ENCODE results near the gene MOBP. TPM values are rescaled to one million over a fixed set of nuclear protein-coding genes. Genes with fewer than 3 reads are reported as not detected.

MOBP gene
- total and polyA plus RNA-seq, 2 of the 8 experiments (the other 6 are each of a cell fraction or from before 2014, with no cell fraction given), result 0.06 to 0.50 TPM

DNA sequence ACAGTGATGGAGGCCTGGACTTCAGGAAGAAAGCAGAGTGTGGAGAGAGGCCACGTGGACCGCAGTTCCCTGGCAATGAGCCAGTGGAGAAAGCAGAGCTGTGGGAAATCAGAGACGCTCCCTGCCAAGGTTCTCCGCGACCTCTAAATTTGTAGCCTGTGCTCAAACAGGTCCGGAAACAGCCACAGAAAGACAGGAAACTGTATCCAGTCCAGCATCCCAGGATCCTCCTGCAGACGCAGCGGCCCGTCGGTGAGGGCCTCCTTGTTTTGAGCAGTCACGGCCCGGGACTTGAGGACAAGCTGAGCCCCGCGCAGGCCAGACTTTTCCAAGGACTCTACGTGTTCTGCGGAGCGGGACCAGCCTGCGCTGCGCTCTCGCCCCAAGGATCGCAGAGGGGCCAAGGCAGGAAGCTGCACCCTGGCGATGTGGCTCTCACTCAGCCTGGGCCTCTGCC, 38.7 kb upstream of the MOBP start:
- Histone ChIP-seq H3K56ac (replicated peaks; ENCODE audit: insufficient read length, low read depth, low read length) (no peak overlapping the region), H4K8ac (ENCODE audit: extremely low read depth, insufficient read depth, low read length) (0 out of 2 replicates have a peak overlapping the region, but pooled peaks have one; percentile 22), H4K5ac (ENCODE audit: insufficient read length, low read depth, low read length) (no peak overlapping the region), H3K4me1 (replicated peaks in 1 of 4; ENCODE audit: control insufficient read depth in 3 of 4, insufficient read depth in 4 of 4, low read length in 3 of 4) (no peaks in the 10 kb centered on the region), H3K9ac (replicated peaks in 1 of 4; ENCODE audit: extremely low read depth in 1 of 4, low read depth in 3 of 4, low read length in 3 of 4) (no peak overlapping the region), H4K20me1 (replicated peaks in 1 of 2; ENCODE audit: control insufficient read depth in 1 of 2, insufficient read depth in 2 of 2, low read length in 2 of 2) (no peaks in the 10 kb centered on the region), H2BK120ac (replicated peaks; ENCODE audit: low read depth, low read length) (no peak overlapping the region), H3K18ac (ENCODE audit: extremely low read depth, low read length) (no peak overlapping the region), H3K79me2 (ENCODE audit: control insufficient read depth in 1 of 2, insufficient read depth in 2 of 2, low read length in 2 of 2) (no peaks in the 10 kb centered on the region), H3K36me3 (ENCODE audit: control insufficient read depth in 2 of 4, insufficient read depth in 4 of 4, low read length in 3 of 4) (no peaks in the 10 kb centered on the region), H2AK5ac (ENCODE audit: low read depth, low read length) (no peak overlapping the region), H2BK20ac (ENCODE audit: low read length) (no peak overlapping the region), H3K79me1 (ENCODE audit: low read depth, low read length) (no peaks in the 10 kb centered on the region), H3K23ac (ENCODE audit: insufficient read length) (no peak overlapping the region), H3K9me3 (ENCODE audit: insufficient read depth in 2 of 2, low read depth in 1 of 2, low read length in 1 of 2) (no peaks in the 10 kb centered on the region), H2AFZ (ENCODE audit: low read length) (no peak overlapping the region), H3K27ac (ENCODE audit: low read depth, low read length) (no peak overlapping the region), H3K4me3 (ENCODE audit: extremely low read depth in 1 of 4, insufficient read depth in 2 of 4, low read depth in 3 of 4, low read length in 4 of 4) (no peak overlapping the region), H3K4me2 (ENCODE audit: insufficient read depth in 1 of 2, low read depth in 2 of 2, low read length in 2 of 2) (no peak overlapping the region), H2BK15ac (ENCODE audit: low read length) (no peak overlapping the region), H2BK12ac (ENCODE audit: low read depth, low read length) (no peak overlapping the region), H3K23me2 (ENCODE audit: low read depth, low read length) (no peaks in the 10 kb centered on the region), H4K91ac (replicated peaks; ENCODE audit: insufficient read length, low read length) (no peak overlapping the region), H3K14ac (ENCODE audit: insufficient read length) (no peak overlapping the region), H3K4ac (replicated peaks; ENCODE audit: insufficient read length, low read depth, low read length) (no peak overlapping the region), H2BK5ac (ENCODE audit: low read depth, low read length) (no peak overlapping the region), H3K27me3 (replicated peaks in 1 of 4; ENCODE audit: control insufficient read depth in 3 of 4, extremely low read depth in 1 of 4, insufficient read depth in 3 of 4, low read length in 3 of 4) (no peaks in the 10 kb centered on the region)
- DNase-seq (ENCODE audit: low read depth in 1 of 2, low spot score in 2 of 2) (peak in 1 of 2 experiments; percentile 43), FAIRE-seq (no peak)
- WGBS, 2 experiments (ENCODE audit: extremely low coverage in 1 of 2, insufficient coverage in 1 of 2, insufficient read length in 1 of 2, insufficient replicate concordance in 2 of 2, low coverage in 1 of 2, low lambda C conversion rate in 2 of 2, missing lambda C conversion rate in 1 of 2), result 92% methylated on average over 21 of the region's 22 CpGs; no CpG with 5 or more reads in 1 of the 2 experiments
- POLR2A ChIA-PET (ENCODE audit: partially characterized antibody), result interaction anchor here (1.2 to 13.1 kb wide), 3 partner anchors 15 to 71 kb away, joined by 3 to 141 read pairs (median 4); no protein-coding TSS in a partner anchor
- TF ChIP-seq CBX8 (IDR thresholded peaks at IDR 0.05; ENCODE audit: borderline replicate concordance, low read depth, low read length), result no peak
- TF ChIP-seq, protein P1, sequence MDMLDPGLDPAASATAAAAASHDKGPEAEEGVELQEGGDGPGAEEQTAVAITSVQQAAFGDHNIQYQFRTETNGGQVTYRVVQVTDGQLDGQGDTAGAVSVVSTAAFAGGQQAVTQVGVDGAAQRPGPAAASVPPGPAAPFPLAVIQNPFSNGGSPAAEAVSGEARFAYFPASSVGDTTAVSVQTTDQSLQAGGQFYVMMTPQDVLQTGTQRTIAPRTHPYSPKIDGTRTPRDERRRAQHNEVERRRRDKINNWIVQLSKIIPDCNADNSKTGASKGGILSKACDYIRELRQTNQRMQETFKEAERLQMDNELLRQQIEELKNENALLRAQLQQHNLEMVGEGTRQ (IDR thresholded peaks at IDR 0.05; ENCODE audit: low read length), result no peak
- TF ChIP-seq SP4 (IDR thresholded peaks at IDR 0.05; ENCODE audit: low read length), result no peak
- no peak for TF ChIP-seq RFX5 (IDR thresholded peaks at IDR 0.05; ENCODE audit: borderline replicate concordance, low read depth, low read length)
- TF ChIP-seq HDAC2 (IDR thresholded peaks at IDR 0.05; ENCODE audit: borderline replicate concordance in 1 of 2, low read depth in 2 of 2, low read length in 2 of 2), result no peak
- TF ChIP-seq POLR2AphosphoS5 (IDR thresholded peaks at IDR 0.05; ENCODE audit: low read depth, low read length), result no peak
- TF ChIP-seq KDM4A (IDR thresholded peaks at IDR 0.05; ENCODE audit: low read depth, low read length, severe bottlenecking), result no peak
- no peak for TF ChIP-seq BRCA1 (IDR thresholded peaks at IDR 0.05; ENCODE audit: low read depth, low read length)
- no peak for TF ChIP-seq NANOG (IDR thresholded peaks at IDR 0.05; ENCODE audit: insufficient read depth, low read depth, low read length, poor library complexity, severe bottlenecking)
- no peak for TF ChIP-seq ASH2L (IDR thresholded peaks at IDR 0.05; ENCODE audit: low read length)
- TF ChIP-seq RNF2 (IDR thresholded peaks at IDR 0.05; ENCODE audit: borderline replicate concordance, low read depth, low read length, missing control alignments, poor library complexity, severe bottlenecking), result no peak
- TF ChIP-seq RBBP5 (IDR thresholded peaks at IDR 0.05; ENCODE audit: borderline replicate concordance, low read depth, low read length), result no peak
- CTCF ChIA-PET (ENCODE audit: partially characterized antibody), result interaction anchor here (8.1 kb wide), 1 partner anchor 18 kb away, joined by 36 read pairs; no protein-coding TSS in a partner anchor

Measured in H1 (cell line).